ENCODE data around the gene ZNF649. TPM values are rescaled to one million over a fixed set of nuclear protein-coding genes. Genes with fewer than 3 reads are reported as not detected.

Gene ZNF649
- polyA plus RNA-seq, 4 donors, result 20.0 to 30.6 (median 26.9) TPM

DNA sequence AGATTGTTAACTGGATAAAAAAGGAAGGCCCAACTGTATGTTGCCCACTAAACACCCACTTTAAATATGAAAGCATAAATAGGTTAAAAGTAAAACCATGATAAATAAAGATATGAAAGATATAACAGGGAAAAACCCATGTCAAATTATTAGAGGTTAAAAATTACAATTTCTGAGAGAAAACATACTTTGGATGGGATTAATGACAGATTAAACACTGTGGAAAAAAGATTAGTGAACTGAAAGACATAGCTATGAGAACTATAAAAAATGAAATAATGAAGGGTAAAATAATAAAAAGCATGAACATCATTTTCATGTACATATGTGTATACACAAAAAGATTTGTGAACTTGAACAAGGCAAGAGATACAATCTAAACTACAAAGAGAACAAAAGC is 14.9 kb downstream of the ZNF649 start:
- no peak for DNase-seq (ENCODE audit: low read depth in 4 of 4, low spot score in 3 of 4)

DNA sequence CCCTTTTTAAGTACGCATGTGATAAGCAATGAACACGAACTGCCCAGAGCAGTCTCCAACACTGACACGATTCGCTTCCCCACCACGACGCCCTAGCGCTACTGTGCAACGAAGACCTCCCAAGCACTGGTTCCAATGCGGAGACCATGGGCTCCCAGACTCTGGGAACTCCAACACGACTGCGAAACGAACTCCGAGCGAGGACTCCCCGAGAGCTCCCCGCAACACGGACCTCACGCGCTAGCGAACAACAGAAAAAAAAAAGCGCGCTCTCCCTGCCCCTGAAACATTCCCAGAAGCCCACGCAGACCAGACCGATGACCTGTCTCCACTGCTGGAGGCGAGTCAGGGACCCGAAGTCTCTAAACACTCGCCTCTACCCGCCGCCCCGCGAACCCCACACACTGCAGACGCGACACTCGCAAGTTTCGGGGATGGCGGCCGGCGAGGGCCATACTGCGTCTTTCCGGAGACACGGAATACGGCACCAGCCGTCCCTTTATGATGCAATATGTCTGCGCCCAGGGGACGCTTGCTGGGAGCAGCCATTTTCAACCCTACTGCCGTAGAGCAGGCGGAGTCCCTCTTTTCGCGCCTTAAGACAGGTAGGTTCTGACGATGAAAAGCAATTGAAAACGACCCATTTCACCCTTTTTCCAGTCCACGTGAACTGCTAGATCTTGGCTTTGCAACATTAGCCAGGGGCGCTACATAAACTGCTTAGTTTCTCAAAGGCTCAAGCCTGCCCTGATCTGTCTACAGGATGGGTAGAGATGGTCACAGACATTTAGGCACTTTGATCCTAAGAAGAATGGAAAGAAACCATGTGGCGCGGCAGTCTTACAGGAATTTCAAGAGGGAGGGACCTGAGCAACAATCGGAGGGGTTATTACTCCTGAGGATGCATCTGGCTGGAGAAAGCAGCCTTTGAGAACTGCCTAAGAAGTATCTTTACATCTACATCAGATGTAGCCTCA is 17.0 kb downstream of the ZNF649 start, which contains the start of gene ZNF577:
Gene ZNF577 (minus strand): TSS at position 430 of the 977 bp plus-strand sequence. CDS start 7,569 bp downstream, outside the sequence.
- peak; percentile 85 to 92 (median 90) for DNase-seq (ENCODE audit: low read depth in 4 of 4, low spot score in 3 of 4)

DNA sequence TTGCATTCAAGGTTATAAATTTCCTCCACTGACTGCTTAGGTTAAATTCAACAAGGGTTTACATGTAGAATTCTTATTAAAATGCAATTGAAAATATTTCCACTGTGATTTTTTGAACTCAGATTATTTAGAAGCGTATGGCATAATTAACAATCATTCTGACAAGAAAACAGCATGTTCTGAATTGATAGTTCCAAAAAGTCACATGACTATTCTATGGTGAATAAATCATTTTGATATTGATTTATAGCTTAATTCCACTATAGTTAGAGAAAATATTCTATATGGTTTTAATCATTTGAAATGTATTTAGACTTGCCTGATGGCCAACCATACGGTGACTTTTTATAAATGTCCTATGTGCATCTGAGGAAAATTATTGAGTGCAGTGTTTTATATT is 20.1 kb downstream of the ZNF649 start:
- DNase-seq (ENCODE audit: low read depth in 4 of 4, low spot score in 3 of 4), result no peak

DNA sequence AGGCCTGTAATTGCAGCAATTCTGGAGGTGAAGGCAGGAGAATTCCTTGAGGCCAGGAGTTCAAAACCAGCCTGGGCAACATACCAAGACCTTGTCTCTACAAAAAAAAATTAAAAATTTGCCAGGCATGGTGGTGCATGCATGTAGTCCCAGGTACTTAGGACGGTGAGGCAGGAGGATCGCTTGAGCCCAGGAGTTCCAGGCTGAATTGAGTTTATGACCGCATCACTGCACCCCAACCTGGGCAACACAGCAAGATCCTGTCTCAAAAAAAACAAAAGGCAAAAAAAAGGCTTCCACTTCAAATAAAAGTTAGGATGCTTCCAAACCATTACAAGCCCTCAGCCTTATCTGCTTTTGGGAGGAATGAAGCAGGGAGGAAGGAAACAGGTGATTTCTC is 22.3 kb downstream of the ZNF649 start:
- DNase-seq (ENCODE audit: low read depth in 4 of 4, low spot score in 3 of 4), result no peak

DNA sequence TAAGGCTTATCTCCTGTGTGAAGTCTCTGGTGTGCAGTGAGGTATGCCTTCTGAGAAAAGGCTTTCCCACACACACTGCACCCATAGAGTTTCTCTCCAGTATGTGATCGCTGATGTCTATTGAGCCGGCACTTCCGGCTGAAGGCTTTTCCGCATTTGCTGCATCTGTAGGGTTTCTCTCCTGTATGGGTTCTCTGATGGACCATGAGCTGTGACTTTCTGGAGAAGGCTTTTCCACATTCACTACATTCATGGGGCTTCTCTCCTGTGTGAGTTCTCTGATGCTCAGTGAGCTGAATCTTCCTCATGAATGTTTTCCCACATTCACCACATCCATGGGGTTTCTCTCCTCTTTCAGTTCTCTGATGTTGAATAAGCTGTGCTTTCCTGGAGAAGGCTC is 31.7 kb downstream of the ZNF649 start:
- no peak for DNase-seq (ENCODE audit: low read depth in 4 of 4, low spot score in 3 of 4)

DNA sequence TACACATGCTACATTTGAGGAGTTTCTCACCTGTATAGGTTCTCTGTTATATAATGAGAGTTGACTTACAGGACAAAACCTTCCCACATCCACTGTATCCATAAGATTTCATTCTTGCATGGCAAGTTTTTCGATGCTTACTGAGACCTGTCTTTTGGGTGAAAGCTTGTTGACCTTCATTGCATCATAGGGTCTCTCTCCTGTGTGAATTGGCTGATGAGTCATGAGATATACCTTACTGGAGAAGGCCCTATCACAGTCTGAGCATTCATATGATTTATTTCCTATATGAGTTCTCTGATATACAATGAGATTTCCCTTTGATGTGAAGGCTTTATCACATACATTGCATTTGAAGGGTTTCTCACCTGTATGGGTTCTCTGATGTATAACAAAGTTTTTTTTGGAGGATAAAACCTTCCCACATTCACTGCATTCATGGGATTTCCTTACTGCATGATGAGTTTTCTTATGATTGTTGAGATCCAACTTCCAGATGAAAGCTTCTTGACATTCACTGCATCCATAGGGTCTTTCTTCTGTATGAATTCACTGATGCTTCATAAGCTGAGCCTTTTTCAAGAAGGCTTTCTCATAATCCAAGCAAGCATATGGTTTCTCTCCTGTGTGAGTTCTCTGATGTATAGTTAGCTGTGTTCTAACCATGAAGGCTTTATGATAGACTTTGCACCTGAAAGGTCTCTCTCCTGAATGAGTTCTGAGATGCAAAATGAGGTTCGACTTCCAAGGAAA is 42.8 kb downstream of the ZNF649 start:
- DNase-seq (ENCODE audit: low read depth in 4 of 4, low spot score in 3 of 4), result no peak

Other genes starting within 250 kb of the ZNF649 start
- 10 to 100 TPM; 12.9 to 29.4 (median 16.6) TPM for gene SPACA6, start 211.7 kb downstream of the ZNF649 start, polyA plus RNA-seq (ENCODE audit: insufficient read length in 4 of 4)
- gene HAS1, start 181.0 kb downstream of the ZNF649 start, polyA plus RNA-seq (ENCODE audit: insufficient read length in 4 of 4), result under 1 TPM in 2 of 4 donors, not detected in 2; 0.09 to 0.37 TPM
- gene FPR1, start 153.1 kb downstream of the ZNF649 start, polyA plus RNA-seq (ENCODE audit: insufficient read length in 4 of 4), result 1 to 10 TPM in 3 of 4 donors, under 1 TPM in 1; 0.80 to 5.2 (median 2.4) TPM
- gene FPR2, start 143.8 kb downstream of the ZNF649 start, polyA plus RNA-seq (ENCODE audit: insufficient read length in 4 of 4), result under 1 TPM; 0.11 to 0.68 (median 0.34) TPM
- 1 to 10 TPM in 1 of 4 donors, under 1 TPM in 3; 0.27 to 1.2 (median 0.51) TPM for gene FPR3, start 109.9 kb downstream of the ZNF649 start, polyA plus RNA-seq (ENCODE audit: insufficient read length in 4 of 4)
- 10 to 100 TPM; 31.1 to 48.6 (median 44.1) TPM for gene ZNF577, start 17.1 kb downstream of the ZNF649 start, polyA plus RNA-seq (ENCODE audit: insufficient read length in 4 of 4)
- gene ZNF613, start 22.5 kb upstream of the ZNF649 start, polyA plus RNA-seq (ENCODE audit: insufficient read length in 4 of 4), result 10 to 100 TPM; 11.9 to 16.2 (median 12.5) TPM
- 10 to 100 TPM; 15.4 to 21.1 (median 19.8) TPM for gene ZNF350, start 81.8 kb upstream of the ZNF649 start, polyA plus RNA-seq (ENCODE audit: insufficient read length in 4 of 4)
- gene ZNF615, start 103.2 kb upstream of the ZNF649 start, polyA plus RNA-seq (ENCODE audit: insufficient read length in 4 of 4), result 10 to 100 TPM; 18.3 to 19.1 (median 18.8) TPM
- 10 to 100 TPM; 15.5 to 19.4 (median 17.5) TPM for gene ZNF614, start 123.4 kb upstream of the ZNF649 start, polyA plus RNA-seq (ENCODE audit: insufficient read length in 4 of 4)
- gene ZNF432, start 143.8 kb upstream of the ZNF649 start, polyA plus RNA-seq (ENCODE audit: insufficient read length in 4 of 4), result 10 to 100 TPM; 20.4 to 23.9 (median 23.0) TPM
- 10 to 100 TPM; 15.7 to 20.7 (median 17.5) TPM for gene ZNF841, start 190.7 kb upstream of the ZNF649 start, polyA plus RNA-seq (ENCODE audit: insufficient read length in 4 of 4)
- 10 to 100 TPM; 17.7 to 23.2 (median 19.7) TPM for gene ZNF616, start 234.9 kb upstream of the ZNF649 start, polyA plus RNA-seq (ENCODE audit: insufficient read length in 4 of 4)

Data from left renal pelvis (tissue), 4 donors.